SH-SY5Y (cell line): ENCODE measurements around the gene CPS1.

ENCODE experiments used
- GATA2 ChIP-seq: IDR thresholded peaks from 2 replicates; pipeline ENCODE4 v1.6.1; 2011; ENCODE audit warnings: mild to moderate bottlenecking, low read depth, low read length
- GATA3 ChIP-seq: IDR thresholded peaks from 2 replicates; pipeline ENCODE4 v1.6.1; 2011; ENCODE audit warnings: low read depth, mild to moderate bottlenecking, low read length, moderate library complexity

- TF ChIP-seq GATA2 (no peak), GATA3 (no peak)
These were observed 49.6 kb downstream of the CPS1 start for GRCh38 chr2:210606001-210606400.
